HG03025 (cell line): ENCODE data around the gene DPYSL3.
"Not testable (repeated sequence)": the region's sequence is repeated elsewhere in the genome, so short reads cannot be mapped to it uniquely, and the experiment has no call there.

Experiments used
- ATAC-seq: cut with Tn5 transposase; IDR thresholded peaks from one replicate; pipeline ENCODE4 v1.9.1; 2021; ENCODE audit warnings: mild to moderate bottlenecking, moderate library complexity; ENCODE audit not compliant: unreplicated experiment, low FRiP score

DPYSL3 gene

GRCh38 chr5:147509710-147510651, at the start of gene DPYSL3:
DPYSL3 (minus strand) TSS chr5:147510068; CDS start chr5:147509858, 210 bp downstream.
- ATAC-seq, result no peak

- peak; percentile 59 for ATAC-seq
Measured at GRCh38 chr5:147558826-147559225, 49.0 kb upstream of the DPYSL3 start.

GRCh38 chr5:147557876-147558745, 48.2 kb upstream of the DPYSL3 start:
- ATAC-seq, result no peak

- ATAC-seq, result no peak
Measured at GRCh38 chr5:147555176-147555575, 45.3 kb upstream of the DPYSL3 start.

- no peak for ATAC-seq
Measured at GRCh38 chr5:147554261-147554817, 44.5 kb upstream of the DPYSL3 start.

GRCh38 chr5:147553817-147554216, 43.9 kb upstream of the DPYSL3 start:
- ATAC-seq, result not testable (repeated sequence)

- ATAC-seq, result no peak
Measured at GRCh38 chr5:147552897-147553296, 43.0 kb upstream of the DPYSL3 start.

- no peak for ATAC-seq
Measured at GRCh38 chr5:147551677-147552076, 41.8 kb upstream of the DPYSL3 start.

GRCh38 chr5:147547730-147548129, 37.9 kb upstream of the DPYSL3 start:
- no peak for ATAC-seq

- ATAC-seq, result no peak
Measured at GRCh38 chr5:147544556-147544955, 34.7 kb upstream of the DPYSL3 start.

GRCh38 chr5:147539053-147539452, 29.2 kb upstream of the DPYSL3 start:
- ATAC-seq, result no peak

- no peak for ATAC-seq
Measured at GRCh38 chr5:147538236-147538635, 28.4 kb upstream of the DPYSL3 start.

- ATAC-seq, result no peak
Measured at GRCh38 chr5:147534172-147534951, 24.5 kb upstream of the DPYSL3 start.

- no peak for ATAC-seq
Measured at GRCh38 chr5:147532156-147532555, 22.3 kb upstream of the DPYSL3 start.

- no peak for ATAC-seq
Measured at GRCh38 chr5:147530530-147531389, 20.9 kb upstream of the DPYSL3 start.

- no peak for ATAC-seq
Measured at GRCh38 chr5:147523069-147523468, 13.2 kb upstream of the DPYSL3 start.

GRCh38 chr5:147522435-147522834, 12.6 kb upstream of the DPYSL3 start:
- no peak for ATAC-seq

GRCh38 chr5:147520450-147520849, 10.6 kb upstream of the DPYSL3 start:
- ATAC-seq, result no peak

GRCh38 chr5:147519380-147519779, 9.5 kb upstream of the DPYSL3 start:
- ATAC-seq, result no peak
